HG03558 (cell line): ENCODE measurements around the gene KRTAP10-1.
"Not testable (repeated sequence)": the region's sequence is repeated elsewhere in the genome, so short reads cannot be mapped to it uniquely, and the experiment has no call there.

Source experiments
- ATAC-seq: cut with Tn5 transposase; IDR thresholded peaks from one replicate; pipeline ENCODE4 v1.9.1; 2021; ENCODE audit warnings: moderate number of reproducible peaks; ENCODE audit not compliant: unreplicated experiment; ENCODE audit errors: extremely low read depth

The KRTAP10-1 gene

GRCh38 chr21:44550807-44551206 lies 10.8 kb upstream of the KRTAP10-1 start:
- ATAC-seq: no peak

GRCh38 chr21:44550285-44550684 lies 10.3 kb upstream of the KRTAP10-1 start:
- not testable (repeated sequence) for ATAC-seq

DNA sequence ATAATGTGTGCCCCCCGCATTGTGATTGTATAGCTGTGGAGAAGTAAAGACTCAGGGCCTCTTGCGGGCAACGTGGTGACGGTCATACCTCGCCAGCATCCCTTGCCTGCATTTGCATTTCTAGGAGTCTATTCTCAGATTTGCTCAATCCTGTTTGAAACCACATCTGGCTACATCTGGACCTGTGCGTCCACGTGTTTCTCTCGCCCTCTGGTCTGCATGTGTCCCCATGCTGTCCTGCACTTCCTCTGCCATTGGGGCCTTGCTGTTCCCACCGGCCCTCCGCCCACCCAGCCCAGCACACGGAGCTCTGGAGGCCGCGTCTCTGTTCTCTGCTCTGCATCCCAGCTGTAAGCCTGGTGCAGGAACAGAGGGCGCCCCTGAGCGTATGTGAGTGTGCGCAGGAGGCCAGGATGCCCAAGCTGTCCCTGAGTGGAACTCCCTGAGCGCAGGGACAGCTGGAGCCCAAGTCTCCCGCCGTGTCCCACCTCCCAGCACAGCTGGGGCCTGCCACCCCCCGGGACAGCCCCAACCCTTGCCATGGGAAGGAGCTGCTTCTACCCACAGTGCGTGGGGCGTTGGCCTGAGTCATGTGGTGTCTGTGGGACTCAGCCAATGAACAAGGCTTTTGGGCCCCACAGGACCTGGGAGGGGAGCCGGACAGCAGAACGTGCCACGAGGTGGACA lies 9.7 kb upstream of the KRTAP10-1 start:
- no peak for ATAC-seq

GRCh38 chr21:44548922-44549321 lies 8.9 kb upstream of the KRTAP10-1 start:
- no peak for ATAC-seq

GRCh38 chr21:44548381-44548780 lies 8.4 kb upstream of the KRTAP10-1 start:
- no peak for ATAC-seq

- ATAC-seq: no peak
Observed at GRCh38 chr21:44547656-44548331, 7.8 kb upstream of the KRTAP10-1 start.

DNA sequence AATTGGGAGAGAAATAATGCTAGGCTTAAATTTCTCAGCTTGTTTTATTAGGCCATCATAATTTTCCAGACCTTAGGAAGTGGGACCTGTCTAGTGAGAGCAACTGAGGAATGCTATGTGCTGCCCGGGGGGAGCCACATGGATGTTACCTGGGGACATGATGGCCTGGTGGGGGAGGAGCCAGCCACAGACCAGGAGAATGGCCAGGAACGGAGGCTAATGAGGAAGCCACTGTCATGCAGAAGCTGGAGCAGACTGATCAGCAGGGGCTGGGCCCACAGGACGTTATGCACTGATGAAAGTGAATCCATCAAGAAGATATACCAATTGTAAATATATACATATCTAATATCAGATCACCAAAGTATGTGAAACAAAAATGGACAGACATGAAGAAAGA lies 4.6 kb upstream of the KRTAP10-1 start:
- no peak for ATAC-seq

DNA sequence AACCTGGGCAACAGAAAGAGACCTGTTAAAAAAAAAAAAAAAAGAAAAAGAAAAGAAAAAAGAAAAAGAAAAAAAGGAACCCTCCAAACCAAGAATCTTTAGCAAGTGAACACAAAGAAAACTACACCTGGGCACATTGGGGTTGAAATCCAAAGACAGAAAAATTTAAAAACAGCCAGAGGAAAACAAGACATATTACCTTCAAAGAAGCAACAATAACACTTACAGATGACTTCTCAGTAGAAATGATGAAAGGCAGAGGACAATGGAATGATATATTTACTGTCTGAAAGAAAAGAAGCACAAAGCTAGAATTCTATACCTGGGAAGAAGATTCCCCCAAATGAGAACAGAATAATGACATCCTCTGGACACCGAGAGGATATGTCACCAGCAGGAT lies 2.7 kb upstream of the KRTAP10-1 start:
- no peak for ATAC-seq

DNA sequence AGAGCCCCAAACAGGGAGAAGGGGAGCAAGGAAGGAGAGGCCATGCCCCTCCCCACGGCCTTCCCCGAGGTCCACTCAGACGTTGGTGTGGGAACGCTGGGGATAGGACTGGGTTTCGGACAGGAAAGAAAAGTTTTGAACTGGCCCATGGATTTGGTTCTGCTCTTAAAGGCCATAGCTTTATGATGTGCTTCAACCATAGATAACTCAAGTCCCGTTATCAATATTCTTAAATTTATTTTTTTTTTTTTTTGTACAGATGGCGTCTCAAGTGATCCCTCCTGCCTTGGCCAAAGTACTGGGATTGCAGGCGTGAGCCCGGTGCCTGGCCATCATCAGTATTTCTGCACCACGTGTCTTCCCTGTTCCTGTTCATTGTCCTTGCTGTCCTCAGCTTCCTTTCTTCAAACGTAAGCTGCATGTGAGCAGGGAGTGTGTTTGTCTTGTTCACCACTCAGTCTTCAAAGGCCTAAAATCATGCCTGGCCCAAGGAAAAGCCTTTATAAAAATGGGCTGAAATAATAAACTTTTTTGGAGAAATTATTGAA lies 820 bp upstream of the KRTAP10-1 start:
- ATAC-seq: no peak

- ATAC-seq: no peak
Observed at GRCh38 chr21:44539046-44539445, 949 bp downstream of the KRTAP10-1 start.

DNA sequence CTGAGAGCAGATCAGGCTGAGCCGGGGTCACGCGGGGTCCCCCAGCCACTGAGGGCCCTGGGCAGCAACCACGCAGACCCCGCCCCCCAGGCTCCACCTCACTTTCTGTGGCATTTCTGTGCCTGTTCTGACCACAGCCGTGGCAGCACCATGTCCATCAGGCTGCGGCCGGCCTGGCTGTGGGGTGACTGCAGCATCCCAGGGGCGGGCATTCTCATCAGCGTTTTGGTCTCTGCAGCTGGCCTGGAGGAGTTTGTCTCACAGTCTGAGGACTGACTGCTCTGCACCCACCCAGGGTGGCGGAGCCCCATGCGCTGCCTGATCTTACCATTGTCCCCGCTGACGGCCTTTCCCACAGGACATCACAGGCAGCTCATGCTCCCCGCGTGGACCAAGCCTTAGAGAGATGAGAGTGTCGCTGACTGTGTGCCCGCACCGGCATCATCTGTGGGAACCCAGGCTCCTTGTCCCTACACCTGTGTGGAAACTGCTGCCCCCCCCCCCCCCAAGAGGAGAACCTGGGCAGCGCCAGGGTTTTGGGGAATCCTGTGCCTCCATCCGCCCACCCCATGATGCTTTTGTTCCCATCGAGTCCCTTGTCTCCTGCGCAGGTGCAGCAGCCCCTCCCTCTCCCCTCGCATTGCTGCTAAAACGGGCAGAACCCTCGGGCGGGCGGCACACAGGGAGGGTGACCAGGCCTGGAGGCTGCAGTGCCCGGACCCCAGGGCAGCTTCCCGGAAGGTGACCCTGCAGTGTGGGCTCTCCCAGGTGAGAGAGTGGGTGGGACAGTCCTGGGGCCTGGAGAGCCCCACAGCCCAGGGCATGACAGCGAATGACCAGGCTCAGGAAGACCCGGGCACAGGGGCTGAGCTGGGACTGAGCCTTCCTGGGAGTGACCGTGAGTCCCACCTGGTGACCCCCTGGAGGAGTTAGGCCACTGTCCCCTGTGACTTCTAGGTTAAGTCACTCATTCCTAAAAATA lies 1.8 kb downstream of the KRTAP10-1 start:
- no peak for ATAC-seq

DNA sequence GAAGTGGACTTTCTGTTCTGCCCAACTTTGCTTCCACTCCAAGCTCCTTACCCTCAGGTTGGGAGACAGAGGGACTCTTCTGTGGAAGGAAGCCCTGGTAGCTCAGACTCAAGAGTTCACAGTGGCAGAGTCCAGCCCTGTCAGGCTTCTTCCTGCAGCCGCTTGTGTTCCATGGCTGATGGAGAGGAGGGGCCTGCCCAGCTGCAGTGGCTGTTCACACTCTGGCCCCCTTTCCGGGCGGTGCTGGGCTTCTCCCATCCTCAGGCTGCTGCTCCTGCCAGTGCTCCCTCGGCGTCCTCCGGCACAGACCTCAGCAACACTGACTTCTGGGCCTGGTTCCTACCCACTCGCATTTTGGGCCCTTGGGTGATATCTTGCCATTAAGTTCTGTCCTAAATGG lies 4.0 kb downstream of the KRTAP10-1 start:
- ATAC-seq: no peak

- no peak for ATAC-seq
Observed at GRCh38 chr21:44534688-44535087, 5.3 kb downstream of the KRTAP10-1 start.

DNA sequence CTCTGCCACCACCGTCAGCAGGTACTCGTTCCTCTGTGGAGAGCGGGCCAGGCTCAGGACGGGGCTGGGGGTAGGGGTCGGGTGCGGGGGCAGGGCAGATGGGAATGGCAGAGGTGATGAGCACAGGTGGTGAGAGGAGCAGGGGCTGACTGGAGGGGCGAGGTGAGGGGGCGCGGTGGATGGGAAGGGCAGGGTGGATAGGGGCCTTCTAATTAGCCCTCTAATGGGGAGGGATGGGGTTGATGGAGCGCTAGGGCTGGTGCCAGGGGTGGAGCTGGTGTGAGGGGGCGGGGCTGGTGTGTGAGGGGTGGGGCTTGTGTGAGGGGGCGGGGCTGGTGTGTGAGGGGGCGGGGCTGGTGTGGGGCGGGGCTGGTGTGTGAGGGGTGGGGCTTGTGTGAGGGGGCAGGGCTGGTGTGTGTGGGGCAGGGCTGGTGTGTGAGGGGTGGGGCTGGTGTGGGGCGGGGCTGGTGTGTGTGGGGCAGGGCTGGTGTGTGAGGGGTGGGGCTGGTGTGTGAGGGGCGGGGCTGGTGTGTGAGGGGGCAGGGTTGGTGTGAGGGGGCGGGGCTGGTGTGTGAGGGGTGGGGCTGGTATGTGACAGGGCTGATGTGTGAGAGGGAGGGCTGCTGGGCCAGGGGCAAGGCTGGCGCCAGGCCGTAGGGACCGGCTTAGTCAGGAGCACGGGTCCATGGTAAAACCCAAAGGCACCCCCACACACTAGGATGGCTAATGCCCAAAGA lies 5.9 kb downstream of the KRTAP10-1 start:
- ATAC-seq: no peak

DNA sequence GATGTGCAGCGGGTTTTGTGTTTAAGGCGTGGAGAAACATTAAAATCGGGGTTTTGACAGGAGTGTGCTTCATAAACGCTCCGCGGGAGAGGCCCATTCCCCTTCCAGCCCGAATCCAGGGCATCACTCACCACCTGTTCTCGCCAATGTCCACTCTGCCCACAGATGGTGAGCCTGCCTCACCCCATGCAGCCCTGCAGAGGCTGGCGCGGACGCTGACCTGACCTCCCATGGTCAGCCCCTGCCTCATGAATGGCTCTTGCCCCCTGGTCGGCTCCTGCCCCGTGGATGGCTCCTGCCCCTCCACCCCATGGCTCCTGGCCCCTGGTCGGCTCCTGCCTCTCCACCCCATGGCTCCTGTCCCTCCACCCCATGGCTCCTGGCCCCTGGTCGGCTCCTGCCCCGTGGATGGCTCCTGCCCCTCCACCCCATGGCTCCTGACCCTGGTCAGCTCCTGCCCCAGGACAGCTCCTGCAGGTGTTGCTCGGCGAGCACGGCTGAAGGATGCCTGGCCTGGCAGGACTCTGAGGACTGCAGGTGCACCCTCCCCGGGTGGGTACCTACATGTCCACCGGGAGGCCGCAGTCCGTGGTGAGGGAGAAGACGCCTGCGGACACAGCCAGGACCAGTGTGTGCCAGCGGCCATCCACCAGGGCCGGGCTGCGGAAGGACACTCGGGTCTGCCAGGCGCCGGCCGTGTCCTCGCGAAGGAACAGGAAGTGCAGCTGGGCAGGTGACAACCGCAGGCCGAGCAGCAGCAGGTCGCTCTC lies 6.7 kb downstream of the KRTAP10-1 start:
- no peak for ATAC-seq

DNA sequence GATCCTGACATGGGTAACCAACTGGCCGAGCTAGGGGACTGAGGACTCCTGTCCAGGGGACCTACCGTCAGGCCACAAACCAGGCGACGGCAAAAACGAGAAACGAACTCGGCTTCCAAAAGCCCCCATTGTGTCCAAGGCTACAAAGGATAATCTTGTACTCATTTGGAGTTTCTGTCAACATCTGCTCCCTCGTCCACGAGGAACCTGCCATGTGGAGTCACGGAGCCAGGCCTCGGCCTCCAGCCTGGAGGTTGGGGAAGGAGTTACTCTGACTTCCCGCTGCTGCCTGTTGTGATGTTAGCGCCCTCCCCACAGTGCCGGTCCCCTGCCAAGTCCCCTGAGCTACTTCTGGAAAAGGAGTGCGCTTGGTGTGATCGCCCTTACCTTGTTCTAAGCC lies 7.3 kb downstream of the KRTAP10-1 start:
- no peak for ATAC-seq

GRCh38 chr21:44531606-44532564 lies 8.1 kb downstream of the KRTAP10-1 start:
- ATAC-seq: no peak
